ENCODE data around the gene TDRD3. TPM values are rescaled to one million over a fixed set of nuclear protein-coding genes. Genes with fewer than 3 reads are reported as not detected.

TDRD3 gene
- total RNA-seq, 1 donor, result 35.4 TPM

DNA sequence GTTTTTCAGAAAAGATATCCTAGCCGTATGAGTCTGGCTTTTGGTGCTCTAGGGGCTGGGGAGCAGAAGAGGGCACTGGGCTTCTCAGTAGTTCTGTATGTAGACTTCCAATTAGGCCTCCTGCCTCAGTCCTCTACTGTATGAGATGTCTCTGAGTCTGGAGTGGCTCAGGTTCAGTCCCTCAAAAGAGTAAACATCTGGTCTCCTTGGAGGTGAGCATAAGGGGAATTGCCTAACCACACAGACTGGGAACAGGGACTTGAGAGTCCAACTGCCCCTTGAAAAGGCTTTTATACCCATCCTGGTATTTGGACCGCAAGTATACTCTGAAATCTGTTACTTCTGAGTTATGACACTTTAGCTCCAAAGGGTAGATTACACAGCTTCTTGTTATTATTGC is 214.5 kb downstream of the TDRD3 start:
- Histone ChIP-seq H3K27me3 (ENCODE audit: insufficient read depth, low read length) (no peaks in the 10 kb centered on the region), H3K4me3 (ENCODE audit: low read length) (no peak overlapping the region), H3K4me1 (ENCODE audit: insufficient read depth, low read length) (no peaks in the 10 kb centered on the region), H3K9me3 (ENCODE audit: low read depth, low read length) (no peaks in the 10 kb centered on the region)

DNA sequence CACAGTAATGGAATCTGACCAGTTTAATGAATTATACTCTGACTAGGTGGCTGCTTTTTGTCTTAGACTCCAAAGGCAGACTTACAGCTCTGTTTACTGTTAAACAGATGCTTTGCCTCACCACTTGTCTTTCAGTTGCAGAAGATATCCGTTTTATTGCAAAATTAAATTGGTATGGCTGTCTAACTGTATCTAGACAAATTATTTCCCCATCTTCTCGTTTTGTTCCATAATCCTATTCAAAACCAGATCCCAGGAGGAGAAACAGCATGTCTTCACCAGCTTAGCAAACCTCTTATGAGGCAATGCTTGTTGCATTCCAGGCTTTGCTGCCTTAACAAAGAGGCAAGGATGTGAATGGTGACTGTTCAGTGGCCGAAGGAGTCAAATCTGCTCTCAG is 215.6 kb downstream of the TDRD3 start:
- no peaks in the 10 kb centered on the region for H3K9me3 ChIP-seq (ENCODE audit: low read depth, low read length)
- no peak overlapping the region for H3K4me3 ChIP-seq (ENCODE audit: low read length)
- no peaks in the 10 kb centered on the region for H3K27me3 ChIP-seq (ENCODE audit: insufficient read depth, low read length)
- H3K4me1 ChIP-seq (ENCODE audit: insufficient read depth, low read length), result no peaks in the 10 kb centered on the region

DNA sequence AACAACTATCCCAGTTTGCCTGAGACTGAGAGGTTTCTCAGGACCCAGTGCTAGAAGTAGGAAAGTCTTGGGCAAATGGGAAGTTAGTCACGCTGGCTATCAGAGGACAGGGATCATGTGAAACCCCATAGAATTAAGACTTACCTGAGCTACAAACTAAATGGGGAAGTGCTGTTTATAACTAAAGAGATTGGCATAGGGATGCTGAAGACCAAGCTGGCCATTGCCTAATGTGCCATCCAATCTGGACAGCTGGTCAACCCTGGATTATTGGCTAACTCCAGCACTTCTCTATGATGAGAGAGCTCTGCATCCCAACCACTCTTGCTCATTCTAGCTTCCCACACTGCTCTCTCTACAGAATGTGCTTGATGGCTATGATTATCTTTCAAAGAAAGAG is 216.1 kb downstream of the TDRD3 start:
- Histone ChIP-seq H3K4me1 (ENCODE audit: insufficient read depth, low read length) (no peaks in the 10 kb centered on the region), H3K27me3 (ENCODE audit: insufficient read depth, low read length) (no peaks in the 10 kb centered on the region)

GRCh38 chr13:60617991-60618733 is 221.1 kb downstream of the TDRD3 start:
- H3K27me3 ChIP-seq (ENCODE audit: insufficient read depth, low read length), result no peaks in the 10 kb centered on the region
- no peak overlapping the region for H3K4me3 ChIP-seq (ENCODE audit: low read length)
- H3K4me1 ChIP-seq (ENCODE audit: insufficient read depth, low read length), result no peaks in the 10 kb centered on the region
- no peaks in the 10 kb centered on the region for H3K9me3 ChIP-seq (ENCODE audit: low read depth, low read length)

More for the DNA sequence above, 216.1 kb downstream of the TDRD3 start:
- Histone ChIP-seq H3K9me3 (ENCODE audit: low read depth, low read length) (no peaks in the 10 kb centered on the region), H3K4me3 (ENCODE audit: low read length) (no peak overlapping the region)

DNA sequence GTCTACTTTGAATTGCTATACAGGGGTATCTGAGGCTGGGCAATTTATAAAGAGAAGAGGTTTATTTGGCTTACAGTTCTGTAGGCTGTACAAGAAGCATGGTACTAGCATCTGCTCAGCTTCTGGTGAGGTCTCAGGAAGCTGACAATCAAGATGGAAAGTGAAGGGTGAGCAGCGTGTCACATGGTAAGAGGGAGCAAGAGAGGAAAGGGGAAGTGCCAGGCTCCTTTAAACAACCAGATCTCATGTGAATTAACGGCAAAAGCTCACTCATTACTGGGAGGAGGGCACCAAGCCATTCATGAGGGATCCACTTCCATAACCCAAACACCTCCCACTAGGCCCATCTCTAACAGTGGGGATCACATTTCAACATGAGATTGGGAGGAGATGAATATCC is 222.4 kb downstream of the TDRD3 start:
- H3K27me3 ChIP-seq (ENCODE audit: insufficient read depth, low read length), result no peaks in the 10 kb centered on the region
- H3K4me3 ChIP-seq (ENCODE audit: low read length), result no peak overlapping the region
- no peaks in the 10 kb centered on the region for H3K4me1 ChIP-seq (ENCODE audit: insufficient read depth, low read length)
- no peaks in the 10 kb centered on the region for H3K9me3 ChIP-seq (ENCODE audit: low read depth, low read length)

DNA sequence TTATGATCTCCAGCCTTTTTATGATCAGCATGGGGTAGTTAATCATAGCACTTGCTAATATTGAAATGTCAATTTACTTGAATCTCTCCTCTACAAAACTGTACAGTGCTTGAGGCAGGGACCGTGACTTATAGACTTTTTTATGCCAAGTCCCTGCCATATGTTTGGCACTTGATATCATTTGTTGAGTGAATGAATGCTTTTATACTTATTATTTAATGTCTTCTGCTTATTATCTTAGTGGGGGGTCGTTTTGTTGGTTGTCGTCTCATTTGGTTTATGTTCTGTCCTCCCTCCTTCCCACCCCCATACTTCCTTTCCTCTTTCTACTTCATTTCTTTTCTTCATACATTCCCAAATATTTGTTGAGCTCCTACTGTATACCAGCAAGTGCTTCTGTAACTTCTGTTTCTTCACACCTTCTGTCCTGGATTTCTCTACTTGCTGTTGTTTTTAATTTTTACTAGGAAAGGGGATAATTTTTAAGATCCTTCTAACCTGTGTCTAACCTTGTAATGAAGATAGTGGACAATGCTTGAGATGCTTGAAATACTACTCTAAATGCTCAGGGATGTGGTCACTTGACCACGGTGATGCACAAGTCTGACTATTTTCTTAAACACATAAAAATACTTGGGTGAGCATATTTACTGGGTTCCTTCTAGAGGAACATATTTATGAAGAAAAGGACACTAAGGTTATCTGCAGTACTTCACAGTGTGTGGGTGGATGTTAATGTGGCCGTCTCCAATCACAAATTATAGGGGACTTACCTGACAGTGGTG is 223.8 kb downstream of the TDRD3 start:
- Histone ChIP-seq H3K4me3 (ENCODE audit: low read length) (no peak overlapping the region), H3K4me1 (ENCODE audit: insufficient read depth, low read length) (no peaks in the 10 kb centered on the region), H3K27me3 (ENCODE audit: insufficient read depth, low read length) (no peaks in the 10 kb centered on the region), H3K9me3 (ENCODE audit: low read depth, low read length) (no peaks in the 10 kb centered on the region)

GRCh38 chr13:60623151-60623550 is 226.1 kb downstream of the TDRD3 start:
- Histone ChIP-seq H3K4me1 (ENCODE audit: insufficient read depth, low read length) (no peaks in the 10 kb centered on the region), H3K27me3 (ENCODE audit: insufficient read depth, low read length) (no peaks in the 10 kb centered on the region), H3K4me3 (ENCODE audit: low read length) (no peak overlapping the region), H3K9me3 (ENCODE audit: low read depth, low read length) (no peaks in the 10 kb centered on the region)

Other genes starting within 250 kb of the TDRD3 start
- gene DIAPH3, start 233.3 kb upstream of the TDRD3 start, total RNA-seq, result 0.21 TPM